Neutrophil (primary cell): Measurements from ENCODE around the gene PBLD.
"Not testable (repeated sequence)": the region's sequence is repeated elsewhere in the genome, so short reads cannot be mapped to it uniquely, and the experiment has no call there.

ENCODE experiments used
- H3K27ac ChIP-seq: fragments of 200-600 bp; sonication (generic); 2 replicates; pipeline ENCODE4 v1.5.1; 2016; ENCODE audit warnings: mild to moderate bottlenecking, moderate library complexity
- H3K27me3 ChIP-seq: fragments of 200-600 bp; sonication (generic); 2 replicates; pipeline ENCODE4 v1.6.0; 2016; ENCODE audit warnings: mild to moderate bottlenecking
- H3K36me3 ChIP-seq: fragments of 200-600 bp; sonication (generic); 2 replicates; pipeline ENCODE4 v1.5.1; 2017
- H3K4me1 ChIP-seq, 2 experiments: fragments of 200-600 bp in 1 of 2; sonication (generic) in 1 of 2; 1 replicate in 1 of 2; 2 replicates in 1 of 2; pipeline versions ENCODE4 v1.5.1 to v1.6.1; 2013 to 2016; ENCODE audit warnings: low read depth in 1 of 2, low read length in 1 of 2, mild to moderate bottlenecking in 1 of 2, moderate library complexity in 1 of 2; ENCODE audit not compliant: control insufficient read depth in 1 of 2, insufficient read depth in 1 of 2
- H3K4me3 ChIP-seq, 2 experiments: fragments of 200-600 bp in 1 of 2; sonication (generic) in 1 of 2; 1 replicate in 1 of 2; 2 replicates in 1 of 2; pipeline ENCODE4 v1.5.1; 2013 to 2016; ENCODE audit warnings: low read depth in 1 of 2, low read length in 1 of 2, mild to moderate bottlenecking in 1 of 2, moderate library complexity in 1 of 2
- H3K9me3 ChIP-seq: fragments of 200-600 bp; sonication (generic); 2 replicates; pipeline ENCODE4 v1.5.1; 2016
- TF ChIP-seq, protein P1 (sequence below): fragments of 200-600 bp; sonication (generic); IDR thresholded peaks from 2 replicates; pipeline ENCODE4 v1.5.1; 2016; ENCODE audit warnings: antibody characterized with exemption

The PBLD gene

DNA sequence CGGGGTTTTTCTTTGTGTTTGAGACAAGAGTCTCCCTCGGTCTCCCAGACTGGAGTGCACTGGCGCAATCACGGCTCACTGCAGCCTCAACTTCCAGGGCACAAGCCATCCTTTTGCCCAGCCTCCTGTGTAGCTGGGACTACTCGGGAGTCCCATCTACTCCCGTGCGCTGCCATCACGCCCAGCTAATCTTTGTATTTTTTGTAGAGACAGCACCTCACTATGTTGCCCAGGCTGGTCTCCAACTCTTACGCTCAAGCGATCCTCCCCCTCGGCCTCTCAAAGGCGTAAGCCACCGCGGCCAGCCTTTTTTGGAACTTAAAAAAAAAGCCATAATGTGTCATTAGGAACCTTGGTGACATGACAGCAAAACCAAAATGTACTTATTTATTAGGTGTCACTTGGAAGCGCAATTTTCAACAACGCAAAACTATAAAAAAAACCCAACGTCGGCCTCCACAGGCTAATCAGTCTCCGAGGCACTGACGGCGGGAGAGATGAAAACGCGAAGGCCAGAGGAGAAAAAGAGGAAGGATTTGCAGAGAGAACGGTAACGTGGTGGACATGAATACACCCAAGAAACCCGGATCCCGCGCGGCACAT is 1.8 kb downstream of the PBLD start:
- Histone ChIP-seq H3K27me3 (no peaks in the 10 kb centered on the region), H3K4me3 (peak overlapping the region; percentile 97 to 99), H3K4me1 (peaks cover 76% of the 10 kb centered on the region in 2 experiments), H3K36me3 (no peaks in the 10 kb centered on the region), H3K9me3 (no peaks in the 10 kb centered on the region), H3K27ac (peak overlapping the region; percentile 99)
- TF ChIP-seq, protein P1, sequence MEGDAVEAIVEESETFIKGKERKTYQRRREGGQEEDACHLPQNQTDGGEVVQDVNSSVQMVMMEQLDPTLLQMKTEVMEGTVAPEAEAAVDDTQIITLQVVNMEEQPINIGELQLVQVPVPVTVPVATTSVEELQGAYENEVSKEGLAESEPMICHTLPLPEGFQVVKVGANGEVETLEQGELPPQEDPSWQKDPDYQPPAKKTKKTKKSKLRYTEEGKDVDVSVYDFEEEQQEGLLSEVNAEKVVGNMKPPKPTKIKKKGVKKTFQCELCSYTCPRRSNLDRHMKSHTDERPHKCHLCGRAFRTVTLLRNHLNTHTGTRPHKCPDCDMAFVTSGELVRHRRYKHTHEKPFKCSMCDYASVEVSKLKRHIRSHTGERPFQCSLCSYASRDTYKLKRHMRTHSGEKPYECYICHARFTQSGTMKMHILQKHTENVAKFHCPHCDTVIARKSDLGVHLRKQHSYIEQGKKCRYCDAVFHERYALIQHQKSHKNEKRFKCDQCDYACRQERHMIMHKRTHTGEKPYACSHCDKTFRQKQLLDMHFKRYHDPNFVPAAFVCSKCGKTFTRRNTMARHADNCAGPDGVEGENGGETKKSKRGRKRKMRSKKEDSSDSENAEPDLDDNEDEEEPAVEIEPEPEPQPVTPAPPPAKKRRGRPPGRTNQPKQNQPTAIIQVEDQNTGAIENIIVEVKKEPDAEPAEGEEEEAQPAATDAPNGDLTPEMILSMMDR, result no peak

DNA sequence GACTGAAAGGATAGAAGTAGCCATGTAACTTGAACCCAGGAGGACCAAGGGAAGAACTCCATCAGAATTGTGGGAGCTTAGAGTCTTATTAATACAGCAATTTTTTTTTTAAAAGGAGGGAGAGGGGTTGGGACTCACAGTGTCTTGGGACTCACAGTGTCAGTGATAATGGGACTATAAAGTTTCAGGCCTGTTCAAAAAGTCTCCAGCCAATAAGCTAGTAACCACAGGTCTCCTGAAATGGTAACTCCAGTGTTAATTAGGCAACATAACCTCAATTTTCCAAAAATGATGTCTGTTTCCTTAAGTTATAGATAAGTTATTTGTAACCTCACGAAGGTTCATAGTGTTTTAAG is 3.2 kb downstream of the PBLD start:
- peak overlapping the region; percentile 99 for H3K27ac ChIP-seq

DNA sequence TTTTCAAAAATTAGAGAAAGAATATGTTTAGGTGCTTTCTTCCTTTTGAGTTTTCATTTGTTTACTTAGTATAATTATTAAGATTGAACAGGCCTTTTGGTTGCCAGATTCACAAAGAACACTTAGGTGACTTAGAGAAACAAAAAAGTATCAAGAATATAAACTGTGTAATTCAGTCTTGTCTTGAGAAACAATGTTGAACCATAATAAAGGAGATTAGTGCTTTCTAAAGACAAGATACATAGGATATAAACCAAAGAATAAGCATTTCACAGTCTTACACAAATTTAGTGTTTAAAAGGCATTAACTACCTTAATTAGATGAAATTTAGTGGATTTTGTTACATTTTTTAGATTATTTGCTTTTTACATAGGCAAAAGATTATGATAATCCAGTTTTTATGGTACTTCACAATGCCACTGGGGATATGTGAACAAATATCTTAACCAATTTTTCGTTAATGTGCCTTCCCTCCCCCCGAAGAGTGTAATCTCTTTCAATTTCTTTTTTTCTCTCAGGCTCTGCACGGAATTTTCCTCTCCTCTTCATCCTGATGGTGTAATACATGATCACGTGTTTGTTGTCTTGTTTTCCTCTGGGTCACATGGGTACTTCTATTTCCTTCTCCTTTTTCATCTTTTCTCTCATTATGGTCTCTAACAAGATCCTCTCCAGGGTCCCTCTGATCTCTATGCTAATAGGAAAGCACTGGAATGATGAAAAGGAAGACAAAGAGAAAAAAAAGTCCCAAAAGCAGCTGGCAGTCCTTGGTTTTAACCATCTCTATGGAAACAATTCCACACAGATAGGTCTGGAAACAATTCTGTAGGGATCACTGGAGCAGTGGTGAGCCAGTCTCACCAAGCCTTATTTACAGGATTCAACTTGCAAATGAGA is 4.6 kb downstream of the PBLD start:
- TF ChIP-seq, protein P1, result no peak
- Histone ChIP-seq H3K27ac (peak overlapping the region; percentile 99), H3K9me3 (no peaks in the 10 kb centered on the region), H3K4me1 (peaks cover 57 to 65% of the 10 kb centered on the region in 2 experiments), H3K4me3 (peak overlapping the region; percentile 50 to 57), H3K27me3 (no peaks in the 10 kb centered on the region), H3K36me3 (no peaks in the 10 kb centered on the region)

More for the DNA sequence above, 3.2 kb downstream of the PBLD start:
- H3K27me3 ChIP-seq, result no peaks in the 10 kb centered on the region
- H3K4me3 ChIP-seq, result no peak overlapping the region
- H3K9me3 ChIP-seq, result no peaks in the 10 kb centered on the region
- TF ChIP-seq, protein P1, result no peak
- H3K4me1 ChIP-seq, result peaks cover 70 to 73% of the 10 kb centered on the region in 2 experiments
- no peaks in the 10 kb centered on the region for H3K36me3 ChIP-seq

DNA sequence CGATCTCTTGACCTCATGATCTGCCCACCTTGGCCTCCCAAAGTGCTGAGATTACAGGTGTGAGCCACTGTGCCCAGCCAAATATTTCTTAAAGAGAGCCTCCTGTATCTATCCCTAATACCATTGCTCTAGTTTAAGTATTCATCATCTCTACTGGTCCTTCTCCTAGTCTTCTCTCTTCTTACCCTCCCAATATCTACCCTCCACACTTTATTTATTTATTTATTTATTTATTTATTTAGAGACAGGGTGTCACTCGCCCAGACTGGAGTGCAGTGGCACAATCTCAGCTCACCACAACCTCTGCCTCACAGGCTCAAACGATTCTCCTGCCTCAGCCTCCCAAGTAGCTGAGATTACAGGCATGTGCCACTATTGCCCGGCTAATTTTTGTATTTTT is 8.3 kb downstream of the PBLD start:
- H3K9me3 ChIP-seq, H3K36me3 ChIP-seq, H3K27me3 ChIP-seq, H3K27ac ChIP-seq, H3K4me3 ChIP-seq: not testable (repeated sequence)
- H3K4me1 ChIP-seq, result peaks cover 31 to 41% of the 10 kb centered on the region in 2 experiments

DNA sequence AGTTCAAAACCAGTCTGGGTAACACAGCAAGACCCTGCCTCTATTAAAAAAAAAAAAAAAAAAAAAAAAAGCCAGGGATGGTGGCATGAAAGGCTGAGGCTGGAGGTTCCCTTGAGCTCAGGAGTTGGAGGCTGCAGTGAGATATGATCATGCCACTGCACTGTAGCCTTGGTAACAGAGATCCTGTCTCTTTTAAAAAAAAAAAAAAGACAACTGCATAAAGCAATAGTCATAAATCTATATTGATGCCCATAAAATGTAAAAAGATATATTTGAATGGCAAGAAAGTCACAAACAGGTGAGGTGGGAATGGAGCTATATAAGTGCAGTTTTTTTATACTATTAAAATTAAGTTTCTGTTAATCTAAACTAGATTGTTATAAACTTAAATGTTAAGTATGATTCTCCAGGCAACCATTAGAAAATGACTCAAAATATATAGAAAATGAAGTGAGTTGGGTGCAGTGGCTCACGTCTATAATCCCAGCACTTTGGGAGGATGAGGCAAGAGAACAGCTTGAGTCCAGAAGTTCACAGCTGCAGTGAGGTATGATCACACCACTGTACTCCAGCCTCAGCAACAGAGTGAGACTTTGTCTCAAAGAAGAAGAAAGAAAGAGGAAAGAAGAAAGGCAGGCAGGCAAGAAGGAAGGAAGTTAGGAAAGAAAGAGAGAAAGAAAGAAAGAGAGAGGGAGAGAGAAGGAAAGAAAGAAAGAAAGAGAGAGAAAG is 14.2 kb downstream of the PBLD start:
- no peak overlapping the region for H3K4me3 ChIP-seq
- peaks cover 9 to 16% of the 10 kb centered on the region in 2 experiments for H3K4me1 ChIP-seq
- TF ChIP-seq, protein P1, result no peak
- H3K9me3 ChIP-seq, result no peaks in the 10 kb centered on the region
- H3K27ac ChIP-seq, result no peak overlapping the region
- no peaks in the 10 kb centered on the region for H3K36me3 ChIP-seq
- no peaks in the 10 kb centered on the region for H3K27me3 ChIP-seq
